Measurements from ENCODE around the gene PCP4L1.

- TF ChIP-seq JUN (CRISPR knock-in tag; IDR thresholded peaks at IDR 0.05), result no peak
- no peak for TF ChIP-seq CTCF (IDR thresholded peaks at IDR 0.05)
Observed at GRCh38 chr1:161214369-161214768, 44.2 kb upstream of the PCP4L1 start.

Measured in WTC11 (cell line).